ENCODE results near the gene UBE2F.
"Not testable (repeated sequence)": the region's sequence is repeated elsewhere in the genome, so short reads cannot be mapped to it uniquely, and the experiment has no call there.

UBE2F gene

DNA sequence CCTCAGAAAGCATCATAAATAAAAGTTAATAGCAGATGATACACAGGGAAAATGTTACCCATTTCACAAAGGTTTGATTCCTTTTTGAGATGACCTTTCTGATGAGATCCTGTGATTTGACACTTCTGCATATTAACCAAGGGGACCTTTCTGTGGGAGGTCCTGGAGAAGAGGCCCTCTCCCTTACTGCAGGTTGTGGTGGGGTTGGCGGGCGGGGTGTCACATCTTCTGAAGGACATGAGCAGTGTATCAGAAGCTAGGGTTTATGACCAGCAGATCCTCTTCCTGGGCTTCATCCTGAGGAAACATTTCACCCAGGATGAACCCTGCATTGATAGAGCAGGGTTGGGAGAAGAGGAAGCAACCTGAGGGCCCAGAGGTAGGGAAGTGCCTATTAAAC, 56.8 kb downstream of the UBE2F start:
- no peak for DNase-seq

DNA sequence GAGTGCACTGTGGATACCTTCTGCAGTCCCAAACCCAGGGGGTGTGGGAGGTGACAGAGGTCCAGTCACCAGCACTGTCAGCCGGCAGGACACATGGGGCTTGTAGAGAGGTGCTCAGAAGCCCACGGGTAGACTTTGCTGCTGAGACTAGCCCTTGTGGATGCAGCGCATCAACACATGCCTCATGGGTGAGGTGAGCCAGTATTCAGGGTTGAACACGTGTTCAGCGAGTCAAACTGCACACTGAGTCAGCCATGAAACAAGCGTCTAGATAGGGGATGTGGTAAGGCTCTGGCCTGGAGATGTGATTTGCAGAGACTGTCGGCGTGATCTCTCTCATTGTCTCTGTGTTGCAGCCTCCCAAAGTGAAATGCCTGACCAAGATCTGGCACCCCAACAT, 58.2 kb downstream of the UBE2F start:
- DNase-seq: no peak

- no peak for DNase-seq
Observed at GRCh38 chr2:238025741-238026360, 59.0 kb downstream of the UBE2F start.

GRCh38 chr2:238027058-238027457, 60.2 kb downstream of the UBE2F start:
- DNase-seq: no peak

DNA sequence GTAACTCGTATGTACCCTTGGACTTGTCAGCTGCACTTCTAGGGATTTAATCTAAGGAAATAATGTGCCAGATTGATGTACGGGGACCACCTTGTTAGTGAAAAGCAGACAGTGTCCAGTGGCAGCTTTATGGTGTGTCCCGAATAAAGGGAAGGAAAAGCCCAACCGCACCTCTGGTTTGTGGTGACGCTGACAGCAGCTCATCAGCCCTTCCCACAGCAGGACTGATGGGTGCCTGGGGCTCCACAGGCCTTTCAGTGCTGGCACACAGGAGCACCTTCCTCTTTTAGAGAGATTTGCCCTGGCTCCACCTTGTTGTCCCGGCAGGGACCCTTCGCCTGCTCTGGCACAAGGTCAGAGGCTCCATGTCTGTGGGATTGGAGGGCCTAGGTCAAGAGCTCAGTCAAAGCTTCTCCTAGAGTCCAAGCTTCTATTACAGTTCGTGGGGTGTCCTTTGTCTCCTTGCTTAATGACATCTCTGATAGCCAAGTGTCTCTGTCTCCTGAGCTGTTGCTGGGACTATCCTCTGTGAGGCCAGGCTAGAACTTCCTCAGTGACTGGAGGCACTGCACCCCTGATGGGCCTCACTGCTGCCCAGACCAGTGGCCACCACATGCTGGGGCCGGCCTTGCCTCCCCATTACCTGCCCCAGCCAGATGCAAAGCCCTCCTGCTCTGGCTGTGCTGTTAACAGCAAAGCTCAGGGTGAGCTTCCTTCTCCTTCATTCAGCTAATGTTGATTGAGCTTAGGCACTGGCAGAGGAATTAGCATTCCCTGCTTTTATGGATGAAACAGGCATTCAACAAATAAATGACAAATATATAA, 61.0 kb downstream of the UBE2F start:
- DNase-seq: no peak

- DNase-seq: no peak
Observed at GRCh38 chr2:238029853-238030252, 63.0 kb downstream of the UBE2F start.

DNA sequence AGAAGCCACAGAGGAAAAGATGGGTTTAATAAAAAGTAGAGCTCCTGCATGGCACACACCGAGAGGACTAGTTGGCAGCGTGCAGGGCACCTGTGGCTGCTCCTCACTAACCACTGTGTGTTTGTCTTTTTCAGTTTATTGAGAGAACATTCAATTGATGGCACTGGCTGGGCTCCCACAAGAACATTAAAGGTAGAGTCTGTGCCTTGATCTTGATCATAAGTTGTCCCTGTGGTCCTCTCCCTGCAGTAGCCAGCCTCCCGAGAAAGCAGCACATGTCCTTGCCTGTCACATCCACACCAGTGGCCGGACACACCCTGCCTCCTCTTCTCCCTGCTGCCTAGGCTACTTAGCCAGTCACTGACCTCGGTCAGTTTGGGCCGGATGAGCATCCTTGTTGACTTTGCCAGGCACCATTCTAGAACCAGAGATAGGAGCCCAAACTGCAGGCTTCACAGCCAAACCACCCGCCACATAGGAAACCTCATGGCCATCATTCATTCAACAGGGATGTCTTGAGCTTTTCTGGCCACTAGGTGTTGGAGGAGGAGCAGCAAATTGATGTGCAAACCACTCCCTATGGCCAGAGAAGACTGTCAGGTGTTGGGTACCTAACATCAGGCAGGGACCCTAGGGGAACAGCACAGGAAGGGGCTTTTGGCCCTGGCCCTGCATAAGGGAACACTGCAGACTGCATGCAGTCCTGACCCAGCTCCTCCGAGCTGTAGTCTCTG, 63.8 kb downstream of the UBE2F start:
- no peak for DNase-seq

GRCh38 chr2:238031751-238032150, 64.9 kb downstream of the UBE2F start:
- no peak for DNase-seq

DNA sequence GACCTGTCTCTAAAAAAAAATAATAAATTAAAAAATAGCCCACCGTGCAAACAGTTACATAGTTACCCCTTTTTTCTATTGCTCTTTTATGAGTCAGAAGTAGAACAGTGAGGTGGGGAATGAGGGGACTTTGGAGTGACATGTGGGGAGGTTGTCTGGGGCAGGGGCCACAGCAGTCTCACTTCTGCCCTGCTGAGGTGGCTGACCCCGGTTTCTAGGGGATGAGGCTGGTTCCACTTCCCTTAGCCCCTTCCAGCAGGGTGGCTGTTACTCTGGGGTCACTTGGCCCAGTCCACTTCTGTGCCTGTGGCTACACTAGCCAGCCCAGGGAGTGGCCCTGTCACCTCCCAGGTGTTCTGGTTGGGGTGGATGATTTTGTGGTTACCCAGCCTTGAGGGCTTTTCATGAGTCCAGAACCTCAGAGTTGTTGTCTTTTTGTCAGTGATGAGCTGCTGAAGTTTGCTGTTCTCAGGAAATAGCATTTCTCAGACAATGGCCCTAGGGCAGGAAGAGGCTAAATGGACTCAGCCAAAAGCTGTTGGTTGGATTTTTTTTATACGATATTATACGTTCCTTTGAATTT, 66.0 kb downstream of the UBE2F start:
- no peak for DNase-seq

GRCh38 chr2:238033991-238034390, 67.2 kb downstream of the UBE2F start:
- not testable (repeated sequence) for DNase-seq

- no peak for DNase-seq
Observed at GRCh38 chr2:238038203-238038602, 71.4 kb downstream of the UBE2F start.

GRCh38 chr2:238039151-238039550, 72.3 kb downstream of the UBE2F start:
- no peak for DNase-seq

- DNase-seq: no peak
Observed at GRCh38 chr2:238039985-238040384, 73.2 kb downstream of the UBE2F start.

DNA sequence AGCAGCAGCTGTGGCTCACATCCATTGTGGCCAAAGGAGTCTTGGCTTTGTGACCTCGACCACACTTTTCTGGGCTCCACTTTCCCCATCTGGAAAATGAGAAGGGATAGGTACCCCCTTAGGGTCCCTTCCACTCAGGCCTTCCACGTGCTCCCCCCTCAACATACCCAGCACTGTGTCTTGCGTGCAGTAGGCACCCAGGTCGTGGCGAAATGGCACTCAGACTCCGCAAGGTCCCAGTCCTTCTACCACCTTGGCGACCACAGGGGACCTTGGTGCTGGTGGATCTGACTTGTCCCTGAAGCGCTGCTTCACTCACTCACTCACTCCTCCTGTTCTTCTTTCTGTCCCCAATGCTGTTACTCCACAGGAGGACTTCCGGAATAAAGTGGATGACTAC, 74.1 kb downstream of the UBE2F start:
- no peak for DNase-seq

DNA sequence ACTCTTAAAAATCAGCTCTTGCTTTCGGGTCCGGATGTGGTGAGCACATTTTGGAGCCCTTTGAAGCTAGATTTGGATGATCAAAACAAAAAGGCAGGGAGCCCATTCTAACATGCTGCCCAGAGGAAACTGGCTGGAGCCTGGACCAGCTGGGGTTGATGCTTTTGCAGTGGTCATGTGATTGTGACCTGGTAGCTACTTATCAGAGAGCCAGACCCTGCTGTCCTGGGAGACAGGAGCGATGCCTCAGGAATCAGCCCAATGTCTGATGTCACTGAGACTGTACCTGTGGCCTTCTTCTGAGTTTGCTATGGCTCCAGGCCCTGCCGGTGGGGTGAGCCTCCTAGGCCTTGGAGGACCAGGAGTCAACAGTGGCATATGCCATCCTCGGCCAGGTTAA, 75.3 kb downstream of the UBE2F start:
- DNase-seq: no peak

DNA sequence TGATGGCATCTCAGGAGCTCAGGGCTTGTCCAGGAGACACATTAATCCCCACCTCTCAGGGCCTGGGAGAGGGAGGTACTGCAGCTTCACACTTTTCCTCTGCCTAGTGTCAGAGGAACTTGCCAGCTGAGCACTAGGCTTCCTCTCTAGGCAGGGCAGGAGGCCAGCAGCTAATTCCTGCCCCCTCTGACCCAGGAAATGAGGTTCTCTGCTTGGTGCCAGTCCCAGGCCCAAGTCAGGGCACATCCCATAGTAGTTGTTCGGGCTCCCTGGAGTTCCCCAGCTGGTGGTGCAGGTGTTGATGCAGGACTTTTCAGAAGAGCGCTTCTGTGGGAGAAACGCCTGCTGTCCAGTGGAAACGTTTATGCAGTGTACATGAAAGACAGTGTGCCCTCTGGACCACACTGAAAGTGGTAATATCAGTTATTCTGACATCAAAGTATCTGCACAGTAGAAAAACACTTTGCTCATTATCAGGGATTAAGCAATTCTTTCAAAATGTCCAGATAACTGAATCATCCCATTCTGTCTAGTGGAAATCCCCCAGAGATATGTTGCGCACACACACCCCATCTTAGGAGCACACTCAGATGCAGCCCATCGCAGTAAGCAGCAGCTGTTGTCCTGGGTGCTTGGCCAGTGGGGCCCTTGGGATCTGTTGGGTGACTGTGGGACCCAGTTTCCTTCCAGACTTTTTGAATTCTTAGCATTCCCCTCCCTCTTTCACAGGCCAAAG, 76.2 kb downstream of the UBE2F start:
- no peak for DNase-seq

DNA sequence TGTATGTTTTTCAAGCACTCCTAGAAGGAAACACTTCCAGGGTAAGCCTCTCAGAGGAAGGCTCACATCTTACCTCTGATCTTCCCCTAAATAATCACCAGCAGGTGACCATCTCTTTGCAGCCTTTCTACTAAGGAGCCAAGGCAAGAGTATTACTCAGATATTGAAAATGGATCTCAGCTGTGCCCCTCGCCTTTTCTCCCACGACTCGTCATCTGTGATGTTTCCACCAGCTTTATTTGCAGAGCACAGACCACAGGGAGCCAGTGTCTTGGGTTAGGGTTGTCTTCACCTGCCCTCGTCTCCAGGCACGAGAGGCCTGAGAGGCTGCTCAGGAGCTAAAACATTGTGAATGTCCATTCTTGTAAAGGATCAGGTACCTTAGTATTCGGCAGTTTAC, 77.0 kb downstream of the UBE2F start:
- DNase-seq: no peak

- no peak for DNase-seq
Observed at GRCh38 chr2:238045575-238045974, 78.8 kb downstream of the UBE2F start.

DNA sequence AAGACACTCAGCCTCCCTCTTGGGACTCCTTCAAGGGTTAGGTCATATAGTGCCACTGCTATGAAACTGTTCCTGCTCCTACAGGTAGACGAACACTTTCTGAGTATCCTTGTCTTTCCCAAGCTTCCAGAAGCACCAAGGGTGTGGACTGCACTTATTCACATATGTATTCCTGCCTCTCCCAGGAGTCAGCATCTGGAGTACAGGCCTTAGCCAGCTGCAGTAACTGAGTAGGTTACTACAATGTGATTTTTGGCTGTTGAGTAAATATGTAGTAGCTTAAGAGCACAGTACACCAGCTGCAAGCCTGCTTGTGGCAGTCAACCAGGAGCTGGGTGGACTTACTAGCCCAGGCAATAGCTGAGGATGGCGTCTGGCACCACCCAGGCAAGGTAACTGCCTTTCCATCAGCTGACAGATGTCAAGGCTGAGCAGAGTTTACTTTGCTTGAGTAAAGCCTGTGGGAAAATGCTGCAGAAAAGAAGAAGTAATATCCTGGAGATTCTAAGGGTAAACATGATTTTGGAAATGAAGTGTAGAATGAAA, 80.0 kb downstream of the UBE2F start:
- DNase-seq: no peak

- DNase-seq: no peak
Observed at GRCh38 chr2:238053191-238053776, 86.5 kb downstream of the UBE2F start.

DNA sequence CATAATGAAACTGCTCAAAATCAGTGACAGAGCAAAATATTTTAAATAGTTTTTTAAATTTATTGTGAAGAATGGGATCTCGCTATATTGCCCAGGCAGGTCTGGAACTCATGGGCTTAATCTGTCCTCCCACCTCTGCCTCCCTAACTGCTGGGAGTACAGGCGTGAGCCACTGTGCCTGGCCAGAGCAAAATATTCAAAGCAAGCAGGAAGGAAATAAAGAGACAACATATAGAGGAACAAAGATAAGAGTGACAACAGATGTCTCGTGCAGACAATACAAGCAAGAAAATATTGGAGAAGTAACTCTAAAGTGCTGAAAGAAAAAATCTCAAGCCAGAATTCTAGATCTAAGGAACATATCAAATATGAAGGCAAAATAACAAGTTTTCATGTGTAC, 89.0 kb downstream of the UBE2F start:
- DNase-seq: no peak

All from cortex of kidney (tissue), 1 donor.